NCI-H226 (cell line): Measurements from ENCODE around the gene SLC22A6.

Experiments
- DNase-seq: peaks from one replicate; pipeline ENCODE4 v3.0.0-alpha.2; 2015

SLC22A6 gene

DNA sequence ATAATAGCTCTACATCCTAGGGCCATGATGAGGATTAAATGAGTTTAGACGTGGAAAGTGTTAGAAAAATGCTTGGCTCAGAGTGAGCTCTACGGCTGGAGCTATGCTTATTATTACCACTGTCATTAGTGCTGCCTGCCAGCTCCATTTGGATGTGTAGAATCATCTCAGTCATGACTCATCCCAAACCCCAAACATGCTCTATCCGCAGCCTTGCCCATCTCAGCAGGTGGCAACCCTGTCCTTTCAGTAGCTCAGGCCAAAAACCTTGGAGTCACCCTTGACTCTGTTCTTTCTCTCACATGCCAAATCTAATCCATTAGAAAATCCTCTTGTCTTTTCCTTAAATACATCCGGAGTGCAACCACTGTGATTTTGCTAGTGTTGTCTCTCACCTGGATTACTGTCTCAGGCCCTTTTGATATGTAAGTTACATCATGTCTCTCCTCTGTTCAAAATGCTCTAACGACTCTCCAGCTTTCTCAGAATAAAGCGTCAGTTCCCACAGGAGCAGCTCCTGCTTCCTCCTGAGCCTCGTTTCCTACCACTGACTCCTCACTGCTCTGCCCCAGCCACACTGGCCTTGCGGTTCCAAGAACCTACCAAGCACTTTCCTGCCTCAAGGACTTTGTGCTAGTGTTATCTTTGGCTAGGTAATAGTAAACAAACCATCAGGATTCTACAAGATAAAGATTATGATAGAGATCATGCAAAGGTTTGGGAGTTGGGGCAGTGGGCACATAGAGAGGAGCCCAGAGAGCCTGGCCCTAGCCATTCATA, 53.1 kb downstream of the SLC22A6 start:
- no peak for DNase-seq

DNA sequence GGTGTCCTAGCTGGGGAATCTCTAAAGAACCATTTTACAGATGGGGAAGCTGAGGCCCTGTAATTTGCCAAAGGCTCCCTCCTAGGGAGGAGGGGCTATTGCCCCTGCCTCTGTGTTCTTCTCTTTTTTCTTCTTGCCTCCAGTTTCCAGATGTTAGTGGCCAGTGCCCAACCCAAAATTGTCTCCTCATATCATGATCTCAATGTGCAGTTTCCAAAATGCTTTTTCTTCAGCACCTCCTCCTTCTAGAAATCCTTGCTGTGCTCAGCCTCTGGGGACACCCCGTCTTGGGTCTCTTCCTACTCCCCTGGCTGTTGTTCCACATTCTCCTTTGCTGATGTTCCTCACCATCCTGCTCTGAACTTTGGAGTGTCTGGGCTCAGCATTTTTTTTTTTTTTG, 54.1 kb downstream of the SLC22A6 start:
- DNase-seq = no peak

DNA sequence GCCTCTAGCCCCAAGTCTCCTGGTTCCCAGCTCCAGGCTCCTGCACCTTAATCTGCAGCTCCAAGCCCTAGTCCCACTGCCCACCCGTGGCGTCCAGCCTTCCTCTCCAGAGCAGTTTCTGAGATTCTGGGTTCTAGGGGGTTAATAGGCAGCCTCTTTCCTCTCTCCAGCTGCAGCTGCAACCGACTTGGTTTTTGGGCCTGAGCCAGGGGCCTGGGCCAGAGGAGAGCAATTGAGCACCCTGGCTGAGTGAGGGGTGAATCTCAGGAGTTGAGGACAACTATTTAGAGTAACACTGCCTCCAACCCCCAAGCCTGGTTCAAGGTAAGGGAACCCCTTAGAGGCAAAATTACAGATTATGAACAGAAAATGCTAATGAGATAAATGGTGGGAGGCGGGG, 54.6 kb downstream of the SLC22A6 start:
- DNase-seq = no peak

DNA sequence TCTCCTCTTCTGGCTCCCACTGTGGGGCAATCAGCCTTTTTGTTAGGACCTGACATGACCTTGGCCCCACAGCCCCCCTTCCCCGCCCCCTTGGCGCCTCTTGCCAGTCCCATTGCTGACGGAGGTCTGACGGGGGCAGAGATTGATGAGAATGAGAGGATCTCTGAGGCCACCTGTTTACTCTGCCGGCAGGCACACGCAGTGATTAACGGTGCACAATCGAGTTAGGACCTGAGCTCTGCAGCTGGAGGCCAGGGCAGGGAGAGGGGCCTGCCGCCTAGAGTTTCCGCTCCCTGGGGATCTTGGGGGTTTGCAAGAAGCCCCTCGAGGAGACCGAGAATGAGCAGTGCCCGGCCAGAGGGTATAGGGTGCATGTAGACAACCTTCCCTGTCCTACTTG, 56.8 kb downstream of the SLC22A6 start:
- no peak for DNase-seq

DNA sequence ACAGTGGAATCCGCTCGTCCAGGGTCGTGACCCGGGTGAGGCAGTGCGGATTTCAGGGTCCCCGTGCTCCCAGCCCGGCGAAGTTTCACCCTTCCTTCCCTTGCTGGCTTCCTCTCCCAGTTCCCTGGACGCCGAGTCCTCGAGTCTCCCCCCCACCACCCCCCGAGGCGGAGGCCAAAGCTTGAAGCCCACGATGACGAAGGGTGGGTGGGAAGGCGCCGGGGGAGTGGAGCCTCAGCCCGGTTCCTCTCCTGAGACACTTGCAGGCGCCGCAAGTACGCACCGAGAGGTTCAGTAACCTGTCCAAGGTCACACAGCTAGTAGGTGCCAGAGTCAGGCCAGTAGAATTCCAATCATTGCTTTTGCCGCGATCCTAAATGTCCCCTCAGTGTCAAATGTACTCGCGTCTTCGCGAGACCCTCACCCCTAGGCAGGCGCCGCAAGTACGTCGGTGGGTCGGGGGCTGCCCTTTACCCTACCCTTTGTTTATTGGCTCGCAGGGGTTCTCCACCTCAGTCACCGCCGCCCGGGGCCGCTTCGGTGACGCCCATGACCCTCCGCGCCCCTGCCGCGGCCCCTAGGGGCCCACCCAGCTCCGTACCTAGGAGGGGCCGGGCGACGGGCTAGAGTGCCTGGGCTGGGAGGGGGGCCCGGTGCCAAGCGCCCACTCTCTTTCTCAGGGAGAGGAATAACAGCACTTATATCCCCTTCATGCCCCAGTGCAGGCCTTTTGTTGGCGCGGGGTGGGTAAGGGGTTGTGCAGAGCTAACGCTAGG, 57.9 kb downstream of the SLC22A6 start:
- no peak for DNase-seq
